GM12891 (cell line): ENCODE measurements around the gene ACSBG1.
"Not testable (repeated sequence)": the region's sequence is repeated elsewhere in the genome, so short reads cannot be mapped to it uniquely, and the experiment has no call there.

Source experiments
- DNase-seq: peaks from one replicate; pipeline ENCODE4 v3.0.0; 2011; ENCODE audit warnings: low spot score; ENCODE audit not compliant: insufficient read length
- FAIRE-seq: peaks from 2 replicates; lab custom pipeline; 2011; peaks lifted over from hg19 to GRCh38; lab: Jason Lieb, UNC
- PAX5 ChIP-seq: IDR thresholded peaks from 2 replicates; pipeline ENCODE4 v1.6.1; 2011; ENCODE audit warnings: low read length, moderate library complexity, mild to moderate bottlenecking; ENCODE audit not compliant: insufficient read depth, severe bottlenecking
- POLR2A ChIP-seq: IDR thresholded peaks from 2 replicates; pipeline ENCODE4 v1.6.1; 2011; ENCODE audit warnings: low read depth, low read length, control low read depth
- POLR2AphosphoS5 ChIP-seq: IDR thresholded peaks from 2 replicates; pipeline ENCODE4 v1.6.1; 2011; ENCODE audit warnings: low read depth, low read length, control low read depth
- POU2F2 ChIP-seq: IDR thresholded peaks from 2 replicates; pipeline ENCODE4 v1.6.1; 2011; ENCODE audit warnings: low read depth, mild to moderate bottlenecking, control low read depth, low read length, moderate library complexity
- SPI1 ChIP-seq: IDR thresholded peaks from 2 replicates; pipeline ENCODE4 v1.6.1; 2011; ENCODE audit warnings: low read depth, low read length, control low read depth
- TAF1 ChIP-seq: IDR thresholded peaks from 2 replicates; pipeline ENCODE4 v1.6.1; 2011; ENCODE audit warnings: low read depth, low read length, control low read depth

ACSBG1 gene

DNA sequence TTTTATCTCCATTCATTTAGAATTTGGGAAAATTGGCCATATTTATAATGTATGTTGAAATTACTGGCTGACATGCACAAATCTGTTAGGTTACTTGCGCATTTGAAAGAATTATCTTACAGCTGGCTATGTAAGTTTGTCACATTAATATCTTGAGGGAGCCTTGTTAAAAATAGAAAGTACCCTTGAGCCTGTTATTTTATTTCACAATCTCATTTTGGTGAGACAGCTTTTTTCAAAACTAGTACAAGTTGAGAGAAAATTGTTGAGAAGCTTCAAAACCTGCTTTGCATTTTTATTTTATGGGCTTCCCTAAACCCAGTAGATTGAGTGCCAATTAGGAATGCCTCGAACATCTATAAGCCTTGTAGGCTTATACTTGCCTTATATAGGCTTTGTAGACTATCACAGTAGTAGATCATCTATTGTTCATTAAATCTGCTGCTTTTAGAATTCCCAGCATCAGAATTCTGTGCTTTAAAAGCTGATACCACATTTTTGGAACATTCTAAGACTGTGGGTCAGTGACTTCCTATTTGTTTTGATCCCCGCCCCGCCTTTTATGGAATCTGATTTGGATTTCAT lies 78.9 kb downstream of the ACSBG1 start:
- TF ChIP-seq PAX5 (no peak), POLR2AphosphoS5 (no peak), POLR2A (no peak), SPI1 (no peak), TAF1 (no peak), POU2F2 (no peak)
- FAIRE-seq (no peak), DNase-seq (no peak)

DNA sequence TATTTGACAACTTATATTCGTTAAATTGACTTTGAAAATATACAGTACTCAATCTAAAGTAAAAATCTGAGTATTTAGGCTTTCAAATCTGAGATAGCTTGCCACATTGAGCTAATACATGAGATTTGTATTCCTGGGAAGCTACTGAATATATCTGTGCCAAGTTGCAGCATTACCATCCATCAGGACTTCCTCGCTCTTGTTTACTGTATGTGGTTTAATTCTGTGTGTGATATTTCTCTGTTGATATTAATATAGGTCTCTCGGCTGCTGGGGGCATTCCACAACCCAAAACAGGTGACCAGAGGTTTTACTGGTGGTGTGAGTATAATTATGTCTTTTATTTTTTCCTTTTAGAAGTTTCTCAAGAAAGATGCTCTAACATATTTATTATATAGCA lies 79.4 kb downstream of the ACSBG1 start:
- no peak for FAIRE-seq
- no peak for DNase-seq
- TF ChIP-seq PAX5: no peak
- TF ChIP-seq POLR2AphosphoS5: no peak
- TF ChIP-seq SPI1: no peak
- no peak for TF ChIP-seq POLR2A
- TF ChIP-seq TAF1: no peak
- no peak for TF ChIP-seq POU2F2

DNA sequence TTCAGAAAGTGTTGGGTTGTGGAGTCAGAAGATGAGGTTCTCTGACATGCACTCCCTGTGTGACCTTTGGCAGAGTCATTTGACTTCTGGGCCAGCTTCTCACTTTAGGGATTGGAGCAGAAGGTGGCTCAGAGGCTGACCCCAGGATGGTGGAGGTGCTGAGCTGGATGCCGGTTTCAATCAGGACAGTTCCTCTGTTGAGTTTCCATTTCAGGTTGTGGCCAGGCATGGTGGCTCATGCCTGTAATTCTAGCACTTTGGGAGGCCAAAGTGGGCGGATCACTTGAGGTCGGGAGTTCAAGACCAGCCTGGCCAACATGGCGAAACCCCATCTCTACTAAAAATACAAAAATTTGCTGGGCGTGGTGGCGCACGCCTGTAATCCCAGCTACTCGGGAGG lies 83.3 kb downstream of the ACSBG1 start:
- not testable (repeated sequence) for DNase-seq
- FAIRE-seq: peak; percentile 41

DNA sequence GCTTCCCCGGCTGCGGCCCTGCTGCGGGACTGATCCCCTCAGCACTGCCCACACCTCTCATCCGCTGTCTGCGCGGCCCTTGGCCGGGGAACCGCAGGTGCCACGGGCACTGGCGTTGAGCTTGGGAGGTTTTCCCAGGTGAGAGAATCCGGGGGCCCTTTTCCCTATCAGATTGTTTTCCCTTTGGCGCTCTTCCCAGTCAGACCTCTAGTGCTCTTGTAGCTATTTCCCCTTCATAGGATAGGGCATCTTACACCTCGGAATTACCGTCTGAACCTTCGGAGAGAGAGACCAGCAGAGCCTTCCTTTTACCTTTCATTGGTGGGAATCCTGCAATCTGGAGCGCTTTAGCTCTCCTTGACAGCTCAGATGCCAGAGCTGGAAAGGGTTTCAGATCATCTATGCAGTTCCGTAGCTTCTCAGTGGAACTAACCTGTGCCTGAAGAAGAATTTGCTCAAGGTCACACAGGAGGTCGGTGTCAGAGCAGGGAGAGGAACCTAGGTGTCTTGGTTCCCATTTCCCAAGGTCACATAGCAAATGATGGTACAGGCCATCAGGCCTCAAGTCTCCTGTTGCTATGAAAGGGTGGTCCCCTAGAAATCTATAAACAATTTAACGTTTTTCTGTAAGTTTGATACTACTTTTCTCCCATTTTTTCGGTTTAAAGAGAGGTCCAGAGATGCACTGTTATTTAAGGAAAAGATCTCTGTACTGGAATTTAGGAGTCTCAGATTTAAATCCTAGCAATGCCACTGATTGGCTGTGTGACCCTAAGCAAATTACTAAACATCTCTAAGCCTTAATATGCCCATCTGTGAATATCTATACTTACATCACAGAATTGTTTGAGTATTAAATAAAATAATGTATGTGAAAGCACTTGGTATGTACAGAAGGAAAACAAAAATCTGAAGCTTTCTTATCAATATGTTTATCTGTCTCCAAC lies 84.3 kb downstream of the ACSBG1 start:
- FAIRE-seq: no peak
- DNase-seq: no peak
- TF ChIP-seq TAF1 (no peak), SPI1 (no peak; the same call in 1 of the 2 replicates), POU2F2 (no peak), POLR2A (no peak), POLR2AphosphoS5 (no peak), PAX5 (no peak)

DNA sequence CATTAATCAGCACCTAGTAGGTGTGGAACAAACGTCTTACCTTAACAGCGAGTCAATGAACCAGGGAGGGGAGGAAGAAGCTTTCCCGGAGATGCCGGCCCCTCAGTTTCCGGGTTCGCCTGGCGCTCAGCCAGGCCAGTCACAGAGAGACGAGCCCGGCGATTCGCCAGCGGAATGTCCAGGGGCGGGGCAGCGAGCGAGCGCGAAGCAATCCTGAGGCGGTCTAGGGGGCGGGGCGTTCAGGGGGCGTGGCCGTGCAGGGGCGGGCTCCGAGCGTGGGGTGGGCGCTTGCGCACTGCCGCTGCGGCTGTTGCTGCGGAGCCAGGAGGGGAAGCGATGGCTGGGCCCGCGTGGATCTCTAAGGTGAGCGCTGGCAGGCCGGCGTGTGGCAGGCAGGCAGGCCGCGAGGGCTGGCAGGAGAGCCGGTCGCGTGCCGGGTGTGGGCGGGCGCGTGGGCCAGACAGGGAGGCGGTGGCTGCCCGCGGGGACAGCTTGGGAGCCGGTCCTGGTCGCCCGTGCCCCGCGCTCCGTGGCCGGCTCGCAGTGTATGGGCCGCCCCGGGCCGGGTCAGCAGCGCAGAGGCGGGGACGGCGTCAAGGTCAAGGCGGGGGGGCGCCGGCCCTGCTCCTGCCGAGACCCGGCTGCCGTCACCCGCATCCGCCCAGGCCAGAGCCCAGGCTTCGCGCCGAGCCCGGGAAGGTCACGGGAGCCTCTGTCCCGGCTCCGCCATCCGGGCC lies 85.1 kb downstream of the ACSBG1 start, which contains the start of gene IDH3A:
TSS of gene IDH3A (plus strand) at position 295 of the 737 bp plus-strand sequence. CDS start at position 337, 42 bp downstream.
- FAIRE-seq: peak; percentile 97
- DNase-seq: peak; percentile 91
- TF ChIP-seq POU2F2 (peak; percentile 37; the same call in 1 of the 2 replicates), SPI1 (no peak), PAX5 (peak; percentile 17), POLR2A (peak; percentile 92), POLR2AphosphoS5 (peak; percentile 85; the same call in 1 of the 2 replicates), TAF1 (peak; percentile 87)

DNA sequence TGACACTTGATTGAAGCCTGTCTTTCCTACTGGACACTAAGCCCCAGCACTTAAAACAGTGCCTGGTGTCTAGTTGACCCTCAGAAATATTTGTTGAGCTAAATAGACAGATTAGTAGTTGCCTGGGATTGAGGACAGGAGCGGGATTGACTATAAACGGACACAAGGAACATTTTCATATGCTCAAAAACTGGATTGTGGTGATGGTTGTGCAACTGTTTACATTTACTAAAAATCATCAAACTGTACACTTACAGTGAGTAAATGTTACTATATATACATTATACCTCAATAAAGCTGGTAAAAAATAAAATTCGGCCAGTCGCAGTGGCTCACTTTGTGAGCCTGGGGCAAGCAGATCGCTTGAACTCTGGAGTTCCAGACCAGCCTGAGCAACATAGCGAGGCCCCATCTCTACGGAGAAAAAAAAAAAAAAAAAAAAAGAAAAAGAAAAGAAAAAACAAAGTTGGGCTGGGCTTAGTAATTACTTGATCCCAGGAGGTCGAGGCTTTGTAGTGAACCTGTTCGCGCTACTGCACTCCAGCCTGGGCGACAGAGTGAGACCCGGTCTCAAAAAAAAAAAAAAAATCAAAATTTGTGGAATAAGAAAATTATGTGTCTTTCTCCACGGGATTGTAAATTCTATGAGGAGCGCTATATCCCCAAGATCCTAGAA lies 85.8 kb downstream of the ACSBG1 start:
- TF ChIP-seq PAX5 (no peak), POLR2AphosphoS5 (no peak), TAF1 (no peak)
- FAIRE-seq (no peak), DNase-seq (no peak)

DNA sequence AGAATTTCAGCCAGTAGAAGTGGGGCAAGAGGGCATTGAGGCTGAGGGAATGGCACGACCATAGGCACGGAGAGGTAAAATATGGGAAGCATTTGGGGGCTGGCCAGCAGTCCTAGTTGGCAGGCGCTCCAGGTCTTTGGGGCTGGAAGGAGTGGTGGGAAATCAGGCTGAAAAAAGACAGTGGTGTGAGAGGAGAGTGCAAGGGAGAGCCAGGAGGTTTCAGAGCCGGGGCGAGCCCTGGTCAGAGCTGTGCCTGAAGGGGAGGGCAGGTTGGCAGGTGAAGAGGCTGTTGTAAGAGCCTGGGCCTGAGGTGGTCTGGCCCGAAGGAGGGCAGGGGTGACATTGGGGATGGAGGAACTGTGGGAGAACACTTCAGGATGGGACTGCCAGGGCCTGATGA lies 86.8 kb downstream of the ACSBG1 start:
- no peak for TF ChIP-seq POLR2A
- TF ChIP-seq TAF1: no peak
- no peak for TF ChIP-seq POU2F2
- no peak for TF ChIP-seq PAX5
- TF ChIP-seq POLR2AphosphoS5: no peak
- TF ChIP-seq SPI1: no peak
- no peak for FAIRE-seq

DNA sequence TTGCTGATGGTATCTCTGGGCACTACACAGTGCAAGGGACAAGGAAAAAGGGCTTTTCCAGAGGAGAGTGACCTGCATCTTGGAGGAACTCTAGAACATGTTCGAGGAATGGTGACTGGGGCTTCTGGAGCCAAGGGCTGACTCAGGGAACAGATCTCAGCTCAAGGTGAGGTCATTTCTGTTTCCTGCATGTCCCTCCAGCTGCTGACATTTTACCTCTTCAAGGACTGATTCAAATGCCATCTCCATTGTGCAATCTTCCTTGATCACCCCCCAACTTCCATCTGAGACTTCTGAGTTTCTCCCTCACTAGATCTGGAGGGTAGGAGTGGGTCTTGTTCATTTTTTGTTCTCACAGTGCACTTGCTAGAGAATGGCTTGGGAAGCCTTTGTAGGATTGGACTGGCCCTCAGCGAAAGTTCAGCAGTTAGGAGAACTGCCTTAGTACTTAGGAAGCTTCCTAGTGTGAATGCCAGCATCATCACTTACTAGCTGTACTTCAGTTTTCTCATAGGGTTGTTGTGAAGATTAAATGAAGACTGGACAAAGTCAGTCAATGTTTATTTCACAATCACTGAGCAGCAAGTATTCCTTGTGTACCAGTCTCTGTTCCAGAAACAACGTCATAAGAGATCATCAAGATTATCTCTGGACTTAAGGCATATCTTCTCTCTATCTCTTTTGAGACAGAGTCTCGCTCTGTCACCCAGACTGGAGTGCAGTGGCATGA lies 87.8 kb downstream of the ACSBG1 start:
- no peak for DNase-seq
- TF ChIP-seq POLR2A (no peak), PAX5 (no peak), SPI1 (no peak), POU2F2 (no peak), TAF1 (no peak), POLR2AphosphoS5 (no peak)
- FAIRE-seq: no peak

More for the DNA sequence above, 86.8 kb downstream of the ACSBG1 start:
- DNase-seq: no peak

DNA sequence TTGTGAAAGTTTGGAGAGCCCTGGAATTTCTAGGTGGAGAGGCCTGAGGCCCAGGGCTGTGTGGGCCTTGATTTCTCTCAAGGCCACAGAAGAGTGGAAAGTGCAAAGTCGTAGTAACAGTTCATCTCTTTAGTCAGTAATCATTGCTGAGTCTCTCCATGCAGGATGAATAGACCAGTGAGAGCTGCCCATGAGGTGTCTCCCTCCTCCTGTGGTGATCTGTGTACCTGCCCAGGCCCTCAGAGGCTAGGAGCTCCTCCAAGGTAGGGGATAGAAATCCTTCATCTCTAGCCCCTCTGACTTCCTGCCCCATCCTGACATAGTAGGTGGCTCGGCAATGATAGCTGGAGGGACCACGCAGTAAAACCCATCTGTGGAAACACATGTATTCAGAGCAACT lies 92.0 kb downstream of the ACSBG1 start:
- DNase-seq (no peak), FAIRE-seq (no peak)
- TF ChIP-seq POLR2AphosphoS5 (no peak), POLR2A (no peak)
